Amniotic stem cell (primary cell): Measurements from ENCODE around the gene GLP2R.

Experiments
- DNase-seq: peaks from one replicate; lab custom pipeline; 2025; lab: John Stamatoyannopoulos, UW

Gene GLP2R

DNA sequence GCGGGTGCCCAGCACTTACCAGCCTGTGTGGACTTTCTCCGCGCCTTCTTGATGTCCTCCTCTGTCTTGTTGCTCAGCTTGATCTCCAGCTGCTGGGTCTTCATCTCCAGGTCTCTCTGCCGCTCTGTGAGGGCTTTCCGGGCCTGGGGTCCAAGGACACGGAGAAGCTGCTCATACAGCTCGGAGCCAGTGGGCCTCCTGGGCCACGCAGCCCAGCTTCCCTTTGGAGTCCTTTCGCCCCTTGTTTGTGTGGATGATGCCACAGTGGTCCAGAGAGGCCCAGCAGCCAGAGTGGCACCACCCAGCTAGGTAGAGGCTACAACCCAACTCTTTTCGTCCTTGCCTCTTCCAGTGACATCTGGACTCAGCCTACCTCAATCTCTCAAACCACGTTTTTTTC, 99.7 kb downstream of the GLP2R start:
- no peak for DNase-seq

DNA sequence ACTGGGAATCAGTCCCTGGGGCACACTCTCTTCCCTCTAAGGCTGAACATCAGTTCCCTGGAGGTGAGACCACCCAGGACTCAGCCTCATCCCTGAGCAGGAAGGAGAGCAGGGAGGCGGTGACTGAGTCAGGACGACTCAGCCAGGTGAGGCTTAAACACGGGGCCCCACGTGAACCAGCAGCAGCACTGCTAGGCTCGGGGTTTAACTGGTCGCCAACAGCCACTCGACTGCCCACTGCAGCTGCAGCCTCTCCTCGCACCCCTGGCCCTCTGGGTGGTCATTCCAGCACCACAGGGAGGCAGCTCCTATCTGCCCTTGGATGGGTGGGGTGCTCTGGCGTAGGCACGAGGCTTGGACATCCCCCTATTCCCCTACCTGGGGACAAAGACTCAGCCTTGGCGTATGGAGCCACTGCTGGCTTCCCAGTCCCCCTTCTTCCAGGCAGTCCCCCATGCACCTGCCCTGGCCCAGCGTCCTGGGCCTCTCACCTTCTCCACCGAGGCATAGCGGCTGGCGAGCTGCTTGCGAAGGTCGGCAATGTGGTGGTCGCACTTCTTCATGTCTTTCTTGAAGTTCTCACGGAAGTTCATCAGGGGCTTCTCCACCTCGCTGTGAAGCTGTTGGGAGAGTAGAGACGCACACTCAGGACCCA, 100.6 kb downstream of the GLP2R start:
- DNase-seq, result no peak

DNA sequence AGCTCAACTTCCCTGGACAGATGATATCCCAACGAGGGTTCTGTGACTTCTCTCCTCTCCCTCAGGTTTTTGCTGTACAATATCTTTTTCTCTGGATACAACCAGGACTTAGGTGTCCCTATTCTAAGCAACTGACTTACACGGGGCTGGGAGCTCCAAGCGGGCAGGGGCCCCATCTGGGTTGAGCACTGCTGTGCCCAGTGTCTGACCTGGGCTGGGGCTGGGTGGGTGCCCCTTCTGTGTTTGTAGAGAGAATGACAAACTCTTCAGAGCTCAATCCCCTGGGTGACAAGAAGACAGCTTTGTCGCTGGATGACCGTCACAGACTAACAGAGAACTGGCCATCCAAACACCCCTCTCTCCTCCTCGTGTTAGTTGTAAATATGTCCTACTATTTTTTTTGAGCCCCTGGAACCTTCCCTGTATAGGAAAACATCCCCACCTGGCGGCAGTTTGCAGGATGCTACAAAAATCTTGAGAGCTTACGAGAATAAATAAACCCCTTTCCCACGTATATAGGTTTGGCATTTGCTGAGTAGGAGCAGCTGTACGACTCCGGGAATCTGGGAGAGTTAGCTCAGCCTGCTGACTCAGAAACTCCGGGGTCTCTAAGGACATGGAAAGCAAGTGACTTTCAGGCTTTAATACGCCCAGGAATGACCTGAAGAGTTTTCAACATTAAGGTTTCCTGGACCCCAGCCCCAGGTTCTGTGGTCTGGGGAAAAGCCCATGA, 103.0 kb downstream of the GLP2R start:
- DNase-seq, result peak; percentile 93

DNA sequence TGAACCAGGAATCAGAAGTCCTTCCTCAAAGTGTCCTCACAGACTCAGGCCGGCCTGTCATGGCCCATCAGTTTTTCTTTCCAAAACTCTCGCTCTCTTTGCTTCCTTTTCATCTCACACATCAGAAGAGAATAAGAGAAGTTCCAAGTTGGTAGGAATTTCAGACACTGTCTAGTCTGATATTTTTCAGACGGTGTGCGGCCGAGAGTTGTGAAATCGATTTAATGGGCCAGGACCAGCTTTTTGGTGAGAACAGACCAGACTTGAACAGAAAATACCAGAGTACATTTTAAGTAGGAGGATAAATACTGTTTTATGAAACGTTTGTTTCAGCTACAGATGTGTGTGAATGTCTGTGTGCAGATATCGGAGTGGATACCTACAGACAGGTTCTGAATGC, 104.1 kb downstream of the GLP2R start:
- DNase-seq, result no peak

DNA sequence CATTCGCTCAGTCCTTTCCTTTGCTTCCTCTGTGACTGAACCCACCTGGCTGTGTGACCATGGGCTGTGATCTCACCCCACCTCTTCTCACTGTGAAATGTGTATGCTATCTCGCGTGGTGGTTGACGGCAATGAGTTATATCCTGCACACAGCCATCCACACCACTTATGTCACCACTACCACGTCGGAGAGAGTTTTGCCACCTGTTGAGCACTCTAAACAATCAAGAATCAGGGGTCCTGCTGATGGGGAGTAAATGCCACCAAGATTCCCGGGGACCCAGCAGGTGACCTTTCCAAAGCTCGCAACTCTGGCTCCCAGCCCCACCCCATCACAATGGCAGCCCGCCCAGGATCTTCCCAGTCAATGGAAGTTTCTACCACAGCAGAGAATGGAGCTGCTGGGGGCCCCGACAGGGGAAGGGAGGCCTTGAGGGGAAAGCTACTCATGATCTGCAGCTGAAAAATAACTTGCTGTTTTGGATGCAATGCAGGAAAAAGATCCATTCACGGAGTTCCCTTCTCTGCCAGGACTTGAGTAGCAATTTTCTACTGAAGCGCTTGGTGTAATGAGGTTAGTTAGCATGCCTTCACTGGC, 105.5 kb downstream of the GLP2R start:
- DNase-seq, result no peak

DNA sequence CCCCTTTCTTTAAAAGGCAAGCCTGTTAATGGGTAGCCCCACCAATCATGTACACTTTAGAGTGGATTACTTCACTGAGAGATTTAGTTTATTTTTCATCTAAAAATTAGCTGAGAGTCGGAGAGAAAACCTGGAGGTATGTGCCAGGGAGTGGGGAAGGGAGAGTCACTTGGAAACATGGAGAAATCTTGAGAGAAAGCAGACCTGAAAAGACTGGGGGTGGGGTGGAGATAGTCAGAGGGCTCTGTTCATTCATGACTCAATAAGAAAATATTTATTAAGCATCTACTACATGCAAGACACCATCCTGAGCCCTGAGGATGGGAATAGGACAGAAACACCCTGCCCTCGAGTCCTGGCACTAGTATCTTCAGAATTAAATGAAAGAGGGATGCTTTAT, 106.8 kb downstream of the GLP2R start:
- DNase-seq, result no peak

DNA sequence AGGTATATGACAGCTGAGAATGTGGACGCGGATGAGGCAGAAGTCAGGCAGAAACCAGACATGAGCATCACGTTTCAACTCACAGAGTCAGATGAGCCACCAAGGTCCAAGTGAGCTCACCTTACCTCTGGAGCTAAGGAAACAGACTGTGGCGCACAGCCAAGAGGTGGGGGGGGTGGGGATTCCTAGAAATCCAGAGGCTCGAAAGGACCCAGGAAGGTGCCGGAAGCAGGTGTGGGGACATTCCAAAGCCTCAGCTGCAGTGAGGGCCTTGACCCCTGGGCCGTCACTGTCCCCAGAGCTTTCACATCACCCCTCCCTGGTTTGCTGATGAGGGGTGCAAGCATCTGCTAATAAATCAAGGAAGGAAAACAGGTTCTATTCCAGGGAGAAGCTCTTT, 108.6 kb downstream of the GLP2R start:
- no peak for DNase-seq

DNA sequence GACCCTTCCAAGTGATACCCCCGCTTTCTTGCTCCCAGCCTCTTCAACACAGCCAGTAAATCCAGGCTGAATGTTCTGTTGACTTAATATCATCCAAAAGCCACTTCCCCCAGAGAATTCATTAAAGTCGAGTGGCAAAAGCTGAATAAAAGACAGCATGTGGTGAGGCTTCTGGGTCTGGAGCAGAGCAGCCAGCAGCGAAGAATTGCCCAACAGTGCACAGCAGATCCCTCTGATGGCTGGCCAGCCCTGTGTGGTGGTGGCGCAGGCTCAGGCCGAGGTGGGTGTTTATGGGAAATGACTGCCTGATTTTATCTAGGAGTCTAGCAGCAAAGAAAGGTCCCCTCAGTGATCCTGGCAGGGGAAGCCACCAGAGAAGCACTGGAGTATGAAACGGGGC, 109.7 kb downstream of the GLP2R start:
- DNase-seq, result no peak

DNA sequence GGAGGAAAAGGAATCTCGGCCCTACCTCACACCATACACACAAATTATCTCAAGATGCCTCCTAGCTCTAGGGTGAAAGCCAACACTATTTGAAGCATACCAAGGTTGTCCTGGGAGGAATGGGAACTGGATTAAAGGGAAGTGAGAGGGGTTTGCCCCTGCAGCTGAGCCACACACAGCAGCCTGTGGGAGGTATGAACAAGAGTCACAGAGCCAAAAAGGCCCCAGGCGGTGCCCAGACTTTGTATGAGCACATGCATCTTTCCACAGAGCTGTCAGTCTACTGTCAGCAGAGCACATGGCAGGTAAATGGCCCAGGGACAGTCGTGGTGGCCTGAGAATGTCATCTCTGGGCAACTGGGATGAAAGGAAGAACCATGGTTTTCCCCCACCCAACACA, 110.4 kb downstream of the GLP2R start:
- no peak for DNase-seq

DNA sequence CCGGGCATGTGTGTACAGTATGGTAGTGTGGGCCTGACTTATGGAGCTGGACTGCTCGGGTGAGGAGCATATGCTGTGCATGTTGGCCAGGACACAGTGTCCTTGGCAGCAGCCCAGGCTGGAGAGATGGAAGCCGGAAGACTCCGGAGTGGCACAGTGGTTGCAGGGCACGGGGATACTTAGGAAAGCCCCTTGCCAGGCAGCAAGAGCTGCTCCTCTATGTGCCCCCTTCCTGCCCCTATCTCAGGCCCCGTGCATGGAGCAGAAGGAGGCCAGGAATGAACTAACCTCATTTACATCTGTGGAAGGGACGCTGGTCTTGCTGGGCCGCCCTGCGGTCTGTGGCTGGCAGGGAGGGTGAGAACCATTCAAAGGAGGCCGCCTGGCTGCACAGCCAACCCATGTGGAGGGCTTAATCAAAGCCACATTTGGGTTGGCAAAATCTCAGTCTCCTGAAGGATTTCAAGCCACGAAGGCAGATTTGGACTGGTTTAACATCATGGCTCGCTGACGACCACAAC, 111.6 kb downstream of the GLP2R start:
- no peak for DNase-seq

DNA sequence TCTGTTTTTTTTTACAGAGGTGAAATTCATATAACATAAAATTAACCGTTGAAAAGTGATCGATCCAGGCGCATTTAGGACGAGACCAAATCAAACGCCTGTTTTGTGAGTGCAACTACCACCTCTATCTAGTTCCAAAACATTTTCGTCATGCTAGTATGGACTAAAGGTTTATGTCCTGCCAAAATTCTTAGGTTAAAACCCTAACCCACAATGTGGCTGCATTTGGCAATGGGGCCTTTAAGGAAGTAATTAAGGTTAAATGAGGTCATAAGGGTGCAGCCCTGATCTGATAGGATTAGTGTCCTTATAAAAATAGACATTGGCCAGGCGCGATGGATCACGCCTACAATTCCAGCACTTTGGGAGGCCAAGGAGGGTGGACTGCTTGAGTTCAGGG, 112.2 kb downstream of the GLP2R start:
- DNase-seq, result no peak

DNA sequence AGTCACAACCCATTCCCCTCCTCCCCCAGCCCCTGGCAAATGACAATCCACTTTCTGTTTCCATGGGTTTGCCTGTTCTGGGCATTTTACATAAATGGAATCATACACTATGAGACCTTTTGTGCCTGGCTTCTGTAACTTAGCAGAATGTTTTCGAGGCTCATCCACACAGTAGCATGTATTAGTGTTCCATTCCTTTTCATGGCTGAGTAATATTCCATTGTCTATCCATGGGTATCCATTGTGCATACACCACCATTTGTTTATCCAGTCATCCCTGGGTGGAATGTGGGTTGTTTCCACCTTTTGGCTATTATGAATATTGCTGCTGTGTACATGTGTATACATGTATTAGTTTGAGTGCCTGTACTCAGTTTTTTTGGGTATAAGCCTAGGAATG, 113.0 kb downstream of the GLP2R start:
- no peak for DNase-seq

DNA sequence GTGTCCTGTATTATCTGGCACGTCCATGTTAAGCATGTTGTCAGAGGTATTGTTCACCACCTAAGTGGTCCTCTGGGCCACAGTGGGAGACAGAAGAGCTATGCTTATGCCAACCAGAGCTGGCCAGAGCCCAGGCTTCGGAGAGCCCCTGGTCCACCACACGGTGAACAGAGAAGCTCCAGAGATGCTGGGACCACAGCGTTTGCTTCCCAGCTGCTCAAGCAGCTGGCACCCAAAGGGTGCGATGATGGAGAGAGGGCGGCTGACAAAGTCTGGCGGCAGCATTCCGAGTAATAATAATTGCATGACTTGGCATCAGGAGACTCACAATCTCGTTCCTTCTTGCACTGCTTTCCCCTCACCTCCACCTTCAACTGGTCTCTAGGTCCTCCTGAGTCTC, 115.1 kb downstream of the GLP2R start:
- DNase-seq, result no peak

DNA sequence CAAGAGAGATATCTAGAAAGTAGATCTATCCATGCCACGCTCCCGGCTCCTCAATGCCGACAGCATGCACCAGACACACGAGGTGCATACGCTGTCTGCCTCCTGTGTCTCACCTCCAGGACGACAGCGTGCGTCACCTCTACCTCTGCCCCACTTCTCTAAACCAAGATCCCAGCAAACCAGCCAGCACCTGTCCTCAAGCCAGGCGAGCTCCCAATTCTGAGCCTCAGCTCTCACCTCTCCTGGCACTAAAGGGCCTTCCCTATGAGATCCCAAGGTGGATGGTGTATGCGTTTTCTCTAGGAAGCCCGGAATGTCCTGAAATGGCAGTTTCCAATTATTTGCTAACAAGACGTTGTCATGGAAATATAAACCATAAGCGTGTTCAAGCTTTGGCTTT, 115.6 kb downstream of the GLP2R start:
- no peak for DNase-seq
